GM19025 (cell line): ENCODE measurements around the gene SHISA7.

Experiments used
- ATAC-seq: cut with Tn5 transposase; IDR thresholded peaks from one replicate; pipeline ENCODE4 v1.9.1; 2021; ENCODE audit warnings: mild to moderate bottlenecking, low read depth, moderate library complexity; ENCODE audit not compliant: unreplicated experiment

The SHISA7 gene

DNA sequence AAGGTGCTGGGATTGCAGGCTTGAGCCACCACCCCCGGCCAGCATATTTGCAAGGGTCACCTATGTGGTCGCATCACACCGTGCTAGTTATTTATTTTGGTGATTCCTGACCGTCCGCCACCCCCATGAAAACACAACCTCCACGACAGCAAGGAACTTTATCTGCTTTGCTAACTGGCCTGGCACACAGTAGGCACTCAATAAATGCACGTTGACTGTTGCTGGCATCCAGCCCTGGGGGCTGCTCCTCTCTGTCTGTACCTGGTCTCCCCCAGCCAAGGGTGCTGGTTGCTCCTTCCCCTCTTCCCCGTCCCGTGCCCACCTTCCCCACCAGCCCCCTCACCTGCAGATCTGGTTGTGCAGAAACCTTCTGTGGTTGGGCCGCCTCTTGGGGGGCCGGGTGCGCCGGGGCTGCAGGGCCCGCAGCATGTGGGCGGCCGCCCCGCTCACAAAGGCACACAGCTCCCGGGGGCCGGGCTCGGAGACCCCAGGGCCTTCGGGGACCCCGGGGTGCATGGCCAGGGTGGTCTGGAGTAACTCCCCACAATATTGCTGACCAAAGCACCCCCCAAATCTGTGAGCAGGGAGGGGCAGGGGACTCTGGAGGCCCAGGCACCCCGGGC, 21.1 kb upstream of the SHISA7 start:
- ATAC-seq: no peak

DNA sequence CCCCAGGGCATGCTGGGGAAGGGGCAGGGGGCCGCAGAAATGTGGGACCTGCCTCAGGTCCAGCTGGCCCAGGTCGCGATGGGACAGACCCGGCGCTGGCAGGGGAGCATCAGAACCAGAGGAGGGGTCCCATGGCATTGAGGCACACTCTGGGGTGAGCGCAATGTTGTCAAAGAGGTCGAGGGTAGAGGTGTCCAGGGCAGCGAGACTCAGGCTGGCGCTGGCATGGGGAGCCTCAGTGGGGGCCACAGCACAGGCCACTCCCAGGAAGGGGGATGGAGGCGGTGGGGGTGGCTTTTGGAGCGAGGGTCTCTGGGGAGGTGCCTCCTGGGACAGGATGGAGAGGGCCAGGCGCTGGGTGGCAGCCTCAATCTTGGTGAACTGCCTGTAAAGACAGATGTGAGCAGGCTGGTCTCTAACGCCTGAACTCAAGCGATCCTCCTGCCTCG, 20.5 kb upstream of the SHISA7 start:
- ATAC-seq: no peak

DNA sequence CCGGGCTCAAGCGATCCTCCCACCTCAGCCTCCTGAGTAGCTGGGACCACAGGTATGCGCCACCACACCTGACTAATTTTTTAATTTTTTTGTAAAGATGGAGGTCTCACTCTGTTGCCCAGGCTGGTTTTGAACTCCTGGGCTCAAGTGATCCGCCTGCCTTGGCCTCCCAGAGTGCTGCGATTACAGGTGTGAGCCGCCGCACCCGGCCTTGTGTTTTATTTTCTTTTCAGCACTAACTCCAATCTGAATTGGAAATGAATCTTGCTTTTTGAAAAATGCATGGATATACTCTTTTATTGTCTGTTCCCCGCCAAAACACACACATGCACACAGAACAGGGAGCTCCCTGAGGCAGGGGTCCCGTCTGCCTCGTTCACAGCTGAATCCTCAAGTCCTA, 19.6 kb upstream of the SHISA7 start:
- no peak for ATAC-seq

DNA sequence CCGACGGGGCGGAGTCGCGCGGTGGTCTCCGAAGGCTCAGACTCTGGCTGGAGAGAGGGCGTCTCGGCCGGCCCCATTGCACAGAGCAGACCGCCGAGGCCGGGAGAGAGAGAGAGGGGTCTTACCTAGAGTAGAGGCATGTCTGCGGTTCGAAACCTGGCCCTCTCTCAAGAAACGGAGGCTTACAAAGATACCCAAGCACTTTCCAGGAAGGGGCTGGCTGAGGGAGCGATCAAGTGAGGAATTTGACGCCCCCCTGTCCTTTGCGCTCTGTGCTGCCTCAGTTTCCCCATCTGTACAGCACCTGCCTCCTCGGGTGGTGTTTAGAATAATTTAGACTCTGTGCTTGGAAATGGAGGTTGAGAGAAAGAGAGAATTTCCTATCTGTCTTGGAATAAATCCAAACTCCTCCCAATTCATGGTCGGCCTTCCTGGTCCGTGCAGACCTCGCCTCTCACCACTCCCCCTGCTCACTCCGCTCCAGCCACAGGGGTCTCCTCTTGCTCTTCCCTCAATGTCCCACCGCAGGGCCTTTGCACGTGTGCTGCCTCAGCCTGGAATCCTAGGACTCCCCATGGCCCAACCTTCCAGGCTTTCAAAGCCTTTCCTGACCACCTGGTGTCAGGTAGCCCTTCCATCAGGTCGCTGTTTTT, 19.0 kb upstream of the SHISA7 start:
- no peak for ATAC-seq

DNA sequence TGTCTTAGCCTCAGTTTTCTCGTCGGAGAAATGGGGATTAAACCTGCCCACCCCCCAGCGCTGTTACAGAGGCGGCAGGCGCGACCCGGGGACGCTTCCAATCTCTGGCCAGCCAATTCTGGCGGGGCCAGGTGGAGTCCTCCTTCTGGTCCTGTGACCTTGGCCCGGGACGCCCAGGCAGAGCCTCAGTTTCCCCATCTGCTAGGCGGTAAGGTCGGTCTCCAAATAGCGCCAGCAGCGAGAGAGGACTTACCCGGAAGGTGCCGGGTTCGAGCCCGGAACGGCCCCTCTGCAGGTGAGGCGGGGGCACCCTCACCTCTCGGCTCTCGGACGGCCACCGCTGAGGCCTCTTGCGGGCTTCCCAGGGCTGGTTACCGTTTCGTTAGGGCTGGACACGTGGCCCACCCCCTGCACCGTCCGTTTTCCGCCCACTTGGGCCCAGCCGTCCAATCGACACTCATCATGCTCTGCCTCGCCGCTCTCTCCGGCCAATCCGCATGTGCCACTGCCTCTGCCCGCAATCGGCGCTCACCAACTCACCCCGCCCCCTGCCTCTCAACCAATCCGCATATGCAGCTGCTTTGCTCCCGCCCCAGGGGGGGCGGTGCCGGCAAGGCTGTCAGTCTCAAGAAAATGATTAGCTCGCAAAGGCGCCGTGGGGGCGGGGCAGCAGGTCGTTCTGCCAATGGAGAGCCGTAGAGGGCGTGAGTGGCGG, 18.3 kb upstream of the SHISA7 start, which contains the start of gene ISOC2:
Gene ISOC2 (minus strand): TSS at position 384 of the 715 bp plus-strand sequence. CDS start 5,156 bp downstream, outside the sequence.
- peak; percentile 93 for ATAC-seq

DNA sequence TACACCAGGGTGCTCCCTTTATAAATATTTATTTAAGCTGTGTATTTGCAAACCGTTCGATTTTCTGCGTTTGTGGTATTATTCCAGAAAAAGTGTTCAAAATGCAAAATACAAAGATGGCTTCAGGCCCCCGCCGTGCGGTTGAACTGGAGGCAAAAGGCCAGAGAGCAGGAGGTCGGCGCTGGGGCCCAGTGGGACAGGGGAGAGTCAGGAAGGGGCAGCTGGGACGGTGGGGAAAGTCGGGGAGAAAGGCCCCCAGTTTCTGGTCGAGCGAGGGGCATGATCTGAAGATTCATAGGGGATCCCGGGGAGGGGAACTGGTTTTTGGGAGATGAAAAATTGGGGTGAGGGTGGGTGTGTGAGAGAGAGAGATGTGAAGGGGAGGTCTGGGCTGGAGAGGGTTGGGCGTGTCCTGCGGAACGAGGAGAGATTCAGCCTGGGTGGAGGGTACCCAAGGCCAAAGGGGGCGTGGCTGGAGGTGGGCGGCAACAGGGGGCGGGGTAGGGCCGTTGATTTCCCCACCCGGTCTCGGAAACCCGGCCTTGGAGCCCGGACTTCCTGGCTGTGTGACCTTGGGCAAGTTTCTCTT, 17.7 kb upstream of the SHISA7 start:
- ATAC-seq: no peak

DNA sequence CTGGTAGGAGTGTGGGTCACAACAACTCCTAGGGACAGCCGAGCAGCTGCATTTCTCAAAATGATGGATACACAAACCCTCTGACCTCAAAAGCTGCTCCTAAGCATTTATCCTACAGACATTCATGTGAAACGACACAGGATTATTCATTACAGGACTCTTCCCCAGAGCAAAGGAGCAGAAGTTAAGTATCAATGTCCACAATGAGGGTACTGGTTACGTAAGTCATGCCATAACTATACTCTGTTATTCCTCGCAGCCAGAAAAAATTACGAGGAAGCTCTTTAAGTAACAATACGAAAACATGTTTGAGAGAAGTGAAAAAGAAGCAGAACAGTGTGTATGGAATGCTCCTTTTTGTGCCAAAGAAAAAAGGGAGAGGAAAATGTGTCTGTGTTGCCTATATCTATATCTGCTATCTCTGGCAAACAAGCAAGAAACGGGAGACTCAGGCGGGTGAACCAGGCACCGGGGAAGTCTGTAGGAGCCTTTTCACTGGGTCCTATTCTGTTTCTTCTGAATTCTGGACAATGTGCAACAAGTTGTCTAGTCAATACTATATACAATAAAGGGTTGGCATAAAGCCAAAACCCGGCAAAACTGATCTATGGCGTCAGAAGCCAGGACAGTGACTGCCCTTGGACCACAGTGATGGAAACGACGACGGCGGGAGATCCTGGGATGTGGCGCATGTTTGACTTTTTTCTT, 17.0 kb upstream of the SHISA7 start:
- no peak for ATAC-seq

DNA sequence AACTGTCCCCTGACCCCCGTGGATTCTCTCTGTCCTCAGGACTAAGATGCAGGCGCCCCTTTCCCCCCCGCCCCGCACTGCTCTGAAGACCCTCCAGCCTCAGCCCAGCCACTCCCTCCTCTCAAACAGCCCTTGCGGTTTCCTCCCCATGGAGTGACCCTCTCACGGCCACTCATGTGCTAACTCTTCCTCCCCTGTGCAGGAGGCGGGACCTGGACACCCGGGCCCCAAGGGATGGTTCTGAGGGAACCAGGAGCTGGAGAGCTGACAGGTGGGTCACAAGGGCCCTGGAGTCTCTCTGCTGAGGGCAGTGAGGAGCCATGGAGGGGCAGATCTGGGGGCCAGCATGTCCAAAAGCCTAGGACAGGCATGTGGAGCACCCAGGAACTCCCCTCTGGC, 16.4 kb upstream of the SHISA7 start:
- no peak for ATAC-seq

DNA sequence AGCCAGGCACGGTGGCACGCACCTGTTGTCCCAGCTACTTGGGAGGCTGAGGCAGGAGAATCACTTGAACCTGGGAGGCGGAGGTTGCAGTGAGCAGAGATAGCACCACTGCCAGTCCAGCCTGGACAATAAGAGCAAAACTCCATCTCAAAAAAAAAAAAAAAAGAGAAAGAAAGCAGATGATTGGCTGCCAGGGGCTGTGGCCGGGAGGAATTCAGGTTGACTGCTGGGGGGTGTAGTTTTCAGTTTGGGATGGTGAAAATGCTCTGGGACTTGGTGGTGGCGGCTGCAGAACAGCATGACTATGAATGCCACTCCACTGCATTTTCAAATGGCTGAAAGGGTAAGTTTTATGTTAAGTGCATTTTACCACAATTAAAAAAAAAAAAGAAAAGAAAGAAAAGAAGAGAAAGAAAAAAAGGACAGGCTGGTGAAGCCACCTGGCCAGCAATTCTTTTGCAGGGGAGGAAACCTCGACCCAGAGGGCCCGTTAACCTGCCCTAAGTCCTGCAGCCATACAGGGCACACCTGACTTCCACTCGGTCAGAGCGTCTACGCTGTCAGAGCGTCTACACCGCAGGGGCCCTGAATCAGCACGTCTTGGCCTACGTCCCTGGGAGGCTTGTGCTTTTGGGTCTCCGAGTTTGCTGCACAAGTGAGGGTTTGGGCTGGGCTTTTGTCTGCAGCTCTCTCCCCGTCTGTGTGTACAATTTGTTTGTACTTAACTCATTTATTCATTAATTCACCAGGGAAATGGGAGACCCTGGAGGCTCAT, 14.8 kb upstream of the SHISA7 start:
- ATAC-seq: no peak

DNA sequence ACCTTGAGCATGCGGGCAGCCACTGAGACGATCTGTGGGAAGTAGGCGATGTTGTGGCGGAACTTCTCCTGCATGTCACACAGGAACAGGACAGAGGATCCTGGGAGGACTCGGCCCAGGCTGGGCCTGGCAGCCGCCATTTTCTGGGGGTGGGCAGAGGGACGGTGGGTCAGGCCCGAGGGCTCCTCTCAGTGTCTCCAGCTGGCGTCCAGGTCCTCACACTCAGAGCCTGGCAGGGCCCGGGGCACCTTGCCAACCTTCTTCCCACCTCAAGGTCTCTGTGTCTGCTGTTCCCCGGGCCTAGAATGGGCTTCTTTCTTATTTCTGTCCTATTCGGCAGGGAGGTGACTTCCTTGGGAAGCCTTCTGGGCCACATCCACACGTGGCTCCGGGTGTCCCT, 13.2 kb upstream of the SHISA7 start:
- ATAC-seq: no peak

DNA sequence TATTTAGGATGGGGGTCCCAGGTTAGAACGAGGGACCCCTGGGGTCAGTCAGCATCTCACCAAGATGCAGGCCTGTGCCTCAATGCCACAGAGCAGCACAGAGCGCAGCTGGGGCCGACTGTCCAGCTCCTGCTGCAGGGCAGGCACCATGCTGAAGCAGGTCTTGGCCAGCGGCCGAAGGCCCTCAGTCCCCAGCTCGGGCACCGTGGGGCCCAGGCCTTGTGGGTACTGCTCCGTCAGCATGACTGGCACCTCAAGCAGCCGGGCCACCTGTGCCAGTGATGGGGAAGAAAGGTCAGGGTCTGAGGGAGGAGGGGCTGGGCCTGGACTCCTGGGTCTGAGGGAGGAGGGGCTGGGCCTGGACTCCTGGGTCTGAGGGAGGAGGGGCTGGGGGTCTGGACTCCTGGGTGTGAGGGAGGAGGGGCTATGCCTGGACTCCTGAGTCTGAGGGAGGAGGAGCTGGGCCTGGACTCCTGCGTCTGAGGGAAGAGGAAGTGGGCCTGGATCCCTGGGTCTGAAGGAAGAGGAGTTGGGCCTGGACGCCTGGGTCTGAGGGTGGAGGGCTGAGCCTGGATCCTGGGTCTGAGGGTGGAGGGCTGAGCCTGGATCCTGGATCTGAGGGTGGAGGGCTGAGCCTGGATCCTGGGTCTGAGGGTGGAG, 12.6 kb upstream of the SHISA7 start:
- ATAC-seq: no peak

DNA sequence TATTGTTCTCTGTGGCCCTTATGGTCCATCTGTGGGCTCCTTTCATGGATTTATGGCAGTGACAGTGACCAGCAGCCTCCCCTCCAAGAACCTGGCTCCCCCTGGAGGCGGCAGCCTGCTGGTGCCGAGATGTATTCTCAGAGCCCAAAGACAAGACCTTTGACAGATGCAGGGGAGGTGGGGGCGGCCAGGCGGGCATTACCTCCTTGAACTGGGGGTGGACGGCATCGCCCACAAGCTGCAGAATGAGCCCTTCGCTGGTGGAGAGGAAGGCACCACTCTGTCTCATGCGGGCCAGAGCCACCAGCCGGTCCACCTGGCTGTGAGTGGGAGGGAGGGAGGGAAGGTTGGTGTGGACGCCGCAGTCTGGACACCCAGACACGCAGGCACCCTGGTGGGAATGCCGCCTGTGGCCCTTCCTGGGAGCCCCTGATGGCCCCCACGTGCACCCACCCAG, 11.7 kb upstream of the SHISA7 start:
- ATAC-seq: no peak

DNA sequence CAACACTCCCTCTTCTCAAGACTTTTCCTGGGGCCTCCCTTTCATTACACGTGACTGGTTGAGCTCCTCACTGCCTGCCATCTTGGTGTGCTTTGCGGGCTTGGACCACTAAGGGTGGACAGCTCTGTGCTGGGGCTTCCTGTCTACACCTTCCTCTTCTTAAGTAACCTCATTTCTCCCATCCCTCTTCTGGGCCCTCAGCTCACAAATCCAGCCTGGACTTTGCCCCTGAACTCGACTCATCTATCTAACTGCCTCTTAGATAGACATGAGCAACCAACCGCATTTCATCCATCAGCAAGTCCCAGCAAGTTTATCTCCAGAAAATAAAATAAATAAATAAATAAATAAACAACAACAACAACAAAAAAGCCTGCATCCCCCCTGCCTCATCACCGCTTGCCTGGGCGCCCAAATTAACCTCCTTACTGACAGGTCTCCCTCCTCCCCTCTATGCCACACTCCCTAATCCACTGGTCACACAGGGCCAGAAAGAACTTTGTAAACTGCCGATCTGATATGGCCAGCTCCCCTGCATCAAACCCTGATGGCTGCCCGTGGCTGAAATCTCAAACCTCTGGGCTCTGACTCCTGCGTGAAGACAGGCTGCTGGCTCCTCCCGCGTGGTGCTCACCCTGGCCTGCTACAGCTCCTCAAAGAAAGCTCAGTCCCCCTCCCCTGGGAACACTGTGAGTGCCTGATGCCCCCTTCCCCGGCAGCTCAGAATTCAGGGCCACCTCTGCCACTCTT, 10.6 kb upstream of the SHISA7 start:
- no peak for ATAC-seq

DNA sequence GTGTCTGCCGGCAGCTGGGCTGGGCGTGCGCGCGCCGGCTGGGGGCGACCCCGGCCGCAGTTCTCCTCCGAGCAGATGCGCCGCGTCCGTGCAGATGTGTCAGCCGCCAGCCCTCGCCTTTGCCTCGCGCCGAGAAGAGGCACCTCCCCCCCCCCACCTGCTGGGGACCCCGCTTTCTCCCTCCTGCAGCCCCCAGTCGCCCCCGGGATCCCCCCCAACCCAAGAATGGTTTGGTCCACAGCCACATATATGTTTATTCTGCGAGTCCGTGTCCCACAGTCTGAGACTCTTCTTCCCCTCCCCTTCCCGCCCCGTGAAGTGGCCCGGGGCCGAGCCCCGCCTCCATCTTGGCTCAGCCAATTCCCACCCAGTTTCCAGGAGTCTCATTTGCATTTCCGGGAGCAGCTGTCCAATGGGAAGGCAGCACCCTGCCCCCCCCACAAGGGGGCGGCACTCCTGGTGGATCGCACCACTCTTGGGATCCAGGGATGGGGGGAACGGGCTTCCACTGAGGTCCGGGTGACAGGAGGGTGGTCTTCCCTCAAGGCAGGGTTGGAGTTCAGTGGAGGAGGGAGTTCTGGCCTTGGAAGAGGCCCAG, 9.7 kb upstream of the SHISA7 start:
- no peak for ATAC-seq

DNA sequence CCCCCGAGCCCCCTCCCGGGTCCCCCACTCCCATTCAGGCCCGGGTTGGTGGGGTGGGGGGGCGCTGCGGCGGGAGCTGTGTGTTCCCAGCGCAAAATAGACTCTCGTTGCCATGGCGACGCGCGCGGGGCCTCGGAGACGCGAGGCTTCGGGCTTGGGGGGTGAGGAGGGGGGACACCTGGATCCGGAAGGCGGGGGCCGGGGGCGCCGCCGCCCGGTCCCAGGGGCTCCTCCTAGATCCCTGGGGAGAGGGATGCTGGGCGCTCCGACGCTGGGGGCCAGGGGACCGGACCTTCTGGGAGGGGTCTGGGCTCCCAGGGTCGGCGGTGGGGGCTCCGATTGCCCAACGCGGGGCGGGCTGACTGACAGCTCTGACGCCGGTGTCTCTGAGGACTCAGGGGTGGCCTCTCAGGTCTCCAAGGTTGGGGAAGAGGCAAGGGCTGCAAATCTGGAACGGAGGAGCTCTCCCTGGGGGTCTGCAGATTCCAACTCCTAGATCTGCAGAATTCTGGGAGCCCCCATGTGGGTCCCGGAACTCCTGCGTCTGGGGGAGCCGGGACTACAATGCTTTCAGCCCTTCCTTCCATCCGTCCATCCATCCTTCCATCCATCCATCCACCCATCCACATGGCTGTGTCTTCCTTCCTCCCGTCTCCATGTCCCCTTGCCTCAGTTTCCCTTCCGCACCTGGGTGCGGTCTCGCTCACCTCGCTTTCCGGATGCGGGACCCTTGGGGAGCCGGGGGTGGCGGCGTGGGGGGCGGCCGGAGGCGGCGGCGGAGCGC, 9.1 kb upstream of the SHISA7 start:
- no peak for ATAC-seq

DNA sequence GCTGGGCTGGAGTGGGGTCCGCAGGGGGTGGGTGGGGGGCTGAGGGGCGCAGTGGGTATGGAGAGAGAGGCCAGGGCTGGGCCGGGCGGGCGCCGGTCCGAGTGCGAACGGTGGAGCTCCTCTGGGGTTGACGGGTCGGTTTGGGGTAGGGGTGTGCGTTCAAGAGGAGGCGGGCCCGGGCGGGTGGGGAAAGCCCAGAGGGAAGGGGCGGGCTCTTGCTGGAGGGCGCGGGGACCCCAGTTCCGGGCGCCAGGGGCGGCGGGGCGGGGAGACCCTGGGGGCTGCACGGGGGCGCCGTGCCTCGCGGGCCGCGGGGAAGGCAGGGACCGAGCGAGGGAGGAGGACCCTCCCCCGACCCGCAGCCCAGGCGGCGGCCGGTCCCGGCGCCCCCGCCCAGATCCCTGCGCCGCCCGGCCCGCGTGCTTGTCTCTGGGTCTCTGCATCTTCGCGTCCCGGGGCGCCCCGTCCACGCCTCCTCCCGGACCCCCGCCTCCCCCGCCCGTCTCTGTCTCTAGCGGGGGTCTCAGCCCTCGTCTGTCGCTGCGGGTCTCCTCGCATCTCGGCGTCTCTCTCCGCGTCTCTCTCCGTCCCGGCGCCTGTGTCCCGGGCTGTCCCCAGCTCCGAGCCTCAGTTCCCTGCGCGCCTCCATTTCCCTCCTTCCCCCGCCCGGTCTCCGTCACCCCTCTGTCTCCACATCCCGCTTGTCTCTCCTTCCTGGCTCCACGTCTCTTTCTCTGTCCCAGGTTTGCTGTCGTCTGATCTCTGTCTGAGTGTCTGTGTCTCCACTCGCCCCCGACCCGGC, 8.3 kb upstream of the SHISA7 start:
- no peak for ATAC-seq

DNA sequence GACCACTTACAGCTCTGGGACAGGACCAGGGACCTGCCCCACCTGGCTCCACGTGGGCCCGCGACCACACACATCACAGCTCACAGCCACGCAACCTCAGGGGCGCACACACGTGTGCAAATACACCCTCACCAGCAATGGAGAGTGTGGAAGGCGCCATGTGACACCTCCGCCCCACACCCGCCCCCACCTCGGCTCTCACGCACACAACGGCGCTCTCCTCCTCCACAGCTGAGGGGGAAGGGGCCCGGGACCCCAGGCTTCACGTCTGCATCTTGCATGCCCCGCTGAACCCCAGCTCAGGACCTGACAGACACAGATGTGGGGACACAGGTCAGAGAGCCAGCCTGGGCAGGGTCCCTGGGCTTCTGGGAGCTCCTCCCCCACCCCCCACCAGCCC, 6.4 kb upstream of the SHISA7 start:
- ATAC-seq: no peak
